ENCODE data around the gene SYNJ1.

DNA sequence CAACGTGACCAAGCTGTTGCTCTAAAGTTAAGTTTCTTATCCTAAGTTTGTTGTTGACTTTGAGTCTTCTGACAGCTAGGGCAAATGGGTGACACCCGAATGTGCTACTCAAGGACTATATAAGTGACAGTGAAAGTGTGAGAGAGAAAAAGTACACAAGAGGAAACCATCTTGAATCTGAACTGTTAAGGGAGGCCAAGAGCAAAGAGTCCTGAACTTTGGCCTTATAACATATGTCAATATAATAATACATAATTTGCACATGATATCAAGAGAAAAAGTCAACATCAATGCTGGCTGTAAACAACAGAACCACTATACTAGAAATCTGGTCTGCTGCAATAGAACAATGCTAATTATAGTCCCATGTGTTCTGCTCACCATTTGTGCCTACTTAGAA lies 29.5 kb downstream of the SYNJ1 start:
- no peak for TF ChIP-seq GATA2 (IDR thresholded peaks at IDR 0.05; ENCODE audit: low read depth, low read length)
- no peak for TF ChIP-seq GATA3 (IDR thresholded peaks at IDR 0.05; ENCODE audit: low read depth, low read length)

Measured in SH-SY5Y (cell line).